ENCODE data around the gene MNS1.
"Not testable (repeated sequence)": the region's sequence is repeated elsewhere in the genome, so short reads cannot be mapped to it uniquely, and the experiment has no call there.

MNS1 gene

DNA sequence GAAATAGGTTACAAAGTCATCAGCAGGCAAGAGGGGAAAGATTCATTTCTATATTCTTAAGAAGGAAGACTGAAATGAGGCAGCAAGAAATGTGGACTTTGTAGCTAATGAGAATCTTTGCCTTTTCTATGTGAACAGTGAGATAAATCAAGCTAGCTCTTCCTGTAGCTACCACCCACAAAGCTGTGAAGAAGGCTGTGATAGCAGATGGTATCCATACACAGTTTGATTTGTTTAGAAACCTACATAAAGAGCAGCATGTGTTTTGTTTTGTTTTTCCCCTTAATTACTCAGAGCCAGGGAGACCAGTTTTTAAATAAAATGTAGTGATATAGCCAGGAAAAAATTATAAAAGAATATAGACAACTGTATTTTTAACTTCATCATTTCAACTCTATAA, 54.2 kb downstream of the MNS1 start:
- Histone ChIP-seq H3K4me1 (ENCODE audit: control insufficient read depth, insufficient read depth, low read length) (no peaks in the 10 kb centered on the region), H3K9me3 (ENCODE audit: control insufficient read depth in 2 of 2, low read length in 2 of 2) (no peaks in the 10 kb centered on the region), H3K4me3 (ENCODE audit: low read length in 2 of 2) (no peak overlapping the region), H3K9ac (ENCODE audit: low read length in 2 of 2) (no peak overlapping the region), H3K36me3 (ENCODE audit: control insufficient read depth in 2 of 2, insufficient read depth in 2 of 2, low read length in 2 of 2) (no peaks in the 10 kb centered on the region), H3K27ac (ENCODE audit: low read length) (no peak overlapping the region), H3K27me3 (ENCODE audit: control insufficient read depth in 1 of 2, insufficient read depth in 2 of 2, low read length in 2 of 2) (no peaks in the 10 kb centered on the region)

DNA sequence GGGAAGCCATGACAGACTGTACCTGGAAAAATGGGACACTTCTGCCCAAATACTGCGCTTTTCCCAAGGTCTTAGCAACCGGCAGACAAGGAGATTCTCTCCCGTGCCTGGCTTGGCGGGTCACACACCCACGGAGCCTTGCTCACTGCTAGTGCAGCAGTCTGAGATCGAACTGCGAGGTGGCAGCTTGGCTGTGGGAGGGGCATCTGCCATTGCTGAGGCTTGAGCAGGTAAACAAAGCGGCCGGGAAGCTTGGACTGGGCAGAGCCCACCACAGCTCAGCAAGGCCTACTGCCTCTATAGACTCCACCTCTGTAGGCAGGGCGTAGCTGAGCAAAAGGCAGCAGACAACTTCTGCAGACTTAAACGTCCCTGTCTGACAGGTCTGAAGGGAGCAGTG, 65.7 kb downstream of the MNS1 start:
- H3K36me3 ChIP-seq (ENCODE audit: control insufficient read depth in 2 of 2, insufficient read depth in 2 of 2, low read length in 2 of 2); H3K9me3 ChIP-seq (ENCODE audit: control insufficient read depth in 2 of 2, low read length in 2 of 2); H3K27ac ChIP-seq (ENCODE audit: low read length); H3K4me1 ChIP-seq (ENCODE audit: control insufficient read depth, insufficient read depth, low read length); H3K4me3 ChIP-seq (ENCODE audit: low read length in 2 of 2); H3K9ac ChIP-seq (ENCODE audit: low read length in 2 of 2); H3K27me3 ChIP-seq (ENCODE audit: control insufficient read depth in 1 of 2, insufficient read depth in 2 of 2, low read length in 2 of 2): not testable (repeated sequence)

DNA sequence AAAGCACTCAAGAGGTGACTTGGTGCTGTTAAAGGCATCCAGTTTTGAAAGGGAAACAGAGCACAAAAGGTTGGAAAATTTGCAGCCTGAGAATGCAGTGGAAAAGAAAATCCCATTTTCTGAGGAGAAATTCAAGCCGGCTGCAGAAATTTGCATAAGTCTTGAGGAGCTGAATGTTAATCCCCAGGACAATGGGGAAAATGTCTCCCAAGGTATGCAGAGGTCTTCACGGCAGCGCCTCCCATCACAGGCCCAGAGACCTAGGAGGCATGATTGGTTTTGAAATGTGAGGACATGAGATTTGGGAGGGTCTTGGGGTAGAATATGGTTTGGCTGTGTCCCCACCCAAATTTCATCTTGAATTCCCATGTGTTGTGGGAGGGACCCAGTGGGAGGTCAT, 67.6 kb downstream of the MNS1 start:
- not testable (repeated sequence) for H3K9me3 ChIP-seq (ENCODE audit: control insufficient read depth in 2 of 2, low read length in 2 of 2); H3K27ac ChIP-seq (ENCODE audit: low read length); H3K4me1 ChIP-seq (ENCODE audit: control insufficient read depth, insufficient read depth, low read length); H3K9ac ChIP-seq (ENCODE audit: low read length in 2 of 2); H3K36me3 ChIP-seq (ENCODE audit: control insufficient read depth in 2 of 2, insufficient read depth in 2 of 2, low read length in 2 of 2); H3K27me3 ChIP-seq (ENCODE audit: control insufficient read depth in 1 of 2, insufficient read depth in 2 of 2, low read length in 2 of 2); H3K4me3 ChIP-seq (ENCODE audit: low read length in 2 of 2)

DNA sequence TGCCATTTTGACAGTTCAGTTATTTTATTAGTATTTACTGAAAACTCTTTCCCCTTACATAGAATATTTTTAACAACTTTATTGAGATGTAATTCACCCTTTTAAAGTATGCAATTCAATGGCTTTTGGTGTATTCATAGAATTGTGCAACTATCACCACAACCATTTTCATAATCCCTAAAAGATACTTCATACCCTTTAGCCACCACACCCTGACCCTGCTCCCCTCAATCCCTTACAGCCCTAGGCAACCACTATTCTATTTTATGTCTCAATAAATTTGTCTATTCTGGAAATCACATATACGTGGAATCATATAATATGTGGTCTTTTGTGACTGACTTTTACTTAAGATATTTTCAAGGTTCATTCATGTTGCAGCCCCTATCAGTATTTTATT, 70.0 kb downstream of the MNS1 start:
- H3K36me3 ChIP-seq (ENCODE audit: control insufficient read depth in 2 of 2, insufficient read depth in 2 of 2, low read length in 2 of 2) = no peaks in the 10 kb centered on the region
- no peak overlapping the region for H3K4me3 ChIP-seq (ENCODE audit: low read length in 2 of 2)
- no peak overlapping the region for H3K27ac ChIP-seq (ENCODE audit: low read length)
- H3K9ac ChIP-seq (ENCODE audit: low read length in 2 of 2) = no peak overlapping the region
- H3K4me1 ChIP-seq (ENCODE audit: control insufficient read depth, insufficient read depth, low read length) = no peaks in the 10 kb centered on the region
- H3K9me3 ChIP-seq (ENCODE audit: control insufficient read depth in 2 of 2, low read length in 2 of 2) = no peaks in the 10 kb centered on the region
- H3K27me3 ChIP-seq (ENCODE audit: control insufficient read depth in 1 of 2, insufficient read depth in 2 of 2, low read length in 2 of 2) = no peaks in the 10 kb centered on the region

DNA sequence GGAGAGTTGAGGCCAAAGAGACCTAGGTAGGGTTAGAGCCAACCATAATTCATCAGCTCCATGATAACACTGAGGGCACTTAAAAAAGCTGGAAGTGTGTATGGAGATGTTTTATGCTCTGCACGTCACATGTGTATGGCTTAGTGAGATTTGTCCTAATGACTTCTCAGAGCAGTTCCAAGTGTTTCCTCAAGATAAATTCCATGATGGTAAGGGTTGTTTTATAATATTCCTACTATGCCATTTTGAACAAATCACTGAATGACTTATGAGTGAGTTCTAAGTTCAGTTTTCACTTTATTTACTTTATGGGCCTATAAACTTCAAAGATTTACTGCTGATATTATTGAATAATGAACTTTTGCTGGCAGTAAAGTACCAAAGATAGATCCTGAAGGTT, 71.7 kb downstream of the MNS1 start:
- H3K9me3 ChIP-seq (ENCODE audit: control insufficient read depth in 2 of 2, low read length in 2 of 2) = no peaks in the 10 kb centered on the region
- no peak overlapping the region for H3K27ac ChIP-seq (ENCODE audit: low read length)
- no peaks in the 10 kb centered on the region for H3K4me1 ChIP-seq (ENCODE audit: control insufficient read depth, insufficient read depth, low read length)
- no peaks in the 10 kb centered on the region for H3K27me3 ChIP-seq (ENCODE audit: control insufficient read depth in 1 of 2, insufficient read depth in 2 of 2, low read length in 2 of 2)
- no peaks in the 10 kb centered on the region for H3K36me3 ChIP-seq (ENCODE audit: control insufficient read depth in 2 of 2, insufficient read depth in 2 of 2, low read length in 2 of 2)
- H3K4me3 ChIP-seq (ENCODE audit: low read length in 2 of 2) = no peak overlapping the region
- no peak overlapping the region for H3K9ac ChIP-seq (ENCODE audit: low read length in 2 of 2)

DNA sequence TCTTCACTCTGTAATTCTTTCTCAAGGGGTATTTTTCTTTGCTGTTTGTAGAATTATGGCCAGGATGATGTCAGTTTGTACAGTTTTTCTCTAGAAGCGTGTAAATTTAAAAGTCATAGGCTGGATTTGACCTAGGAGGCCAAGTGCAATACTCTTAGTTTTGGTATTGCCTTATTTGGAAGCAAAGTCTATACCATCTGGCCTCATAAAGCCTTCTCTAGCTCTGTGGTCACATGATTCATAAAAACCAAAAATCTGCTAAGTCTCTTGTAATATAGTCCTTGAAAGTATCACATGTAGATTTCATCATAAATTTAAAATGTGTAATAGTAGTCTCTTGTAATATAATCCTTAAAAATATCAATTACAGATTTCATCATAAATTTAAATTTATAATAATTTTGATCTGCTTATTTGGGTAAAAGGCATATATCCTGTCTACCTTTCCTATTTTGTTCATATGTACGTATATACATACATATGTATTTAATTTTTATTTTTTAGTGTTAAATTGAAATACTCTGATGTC, 74.1 kb downstream of the MNS1 start:
- H3K36me3 ChIP-seq (ENCODE audit: control insufficient read depth in 2 of 2, insufficient read depth in 2 of 2, low read length in 2 of 2) = no peaks in the 10 kb centered on the region
- H3K4me3 ChIP-seq (ENCODE audit: low read length in 2 of 2) = no peak overlapping the region
- H3K9ac ChIP-seq (ENCODE audit: low read length in 2 of 2) = no peak overlapping the region
- H3K27ac ChIP-seq (ENCODE audit: low read length) = no peak overlapping the region
- no peaks in the 10 kb centered on the region for H3K27me3 ChIP-seq (ENCODE audit: control insufficient read depth in 1 of 2, insufficient read depth in 2 of 2, low read length in 2 of 2)
- H3K9me3 ChIP-seq (ENCODE audit: control insufficient read depth in 2 of 2, low read length in 2 of 2) = no peaks in the 10 kb centered on the region
- no peaks in the 10 kb centered on the region for H3K4me1 ChIP-seq (ENCODE audit: control insufficient read depth, insufficient read depth, low read length)

DNA sequence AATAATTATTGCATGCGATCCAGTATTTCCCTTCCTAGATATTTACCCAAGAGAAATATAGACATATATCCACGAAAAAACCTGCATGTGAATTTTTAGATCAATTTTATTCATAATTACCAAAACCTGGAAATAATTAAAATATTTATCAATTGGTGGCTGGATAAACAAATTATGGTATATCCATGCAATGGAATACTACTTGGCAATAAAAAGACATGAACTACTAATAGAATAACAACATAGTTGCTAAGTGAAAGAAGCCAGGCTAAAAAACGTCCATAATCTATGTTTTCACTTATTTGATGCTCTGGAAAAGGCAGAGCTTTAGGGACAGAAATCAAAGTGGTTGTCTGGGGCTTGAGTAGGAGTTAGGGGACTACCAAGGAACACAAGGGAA, 79.0 kb downstream of the MNS1 start:
- Histone ChIP-seq H3K4me3 (ENCODE audit: low read length in 2 of 2) (no peak overlapping the region), H3K9ac (ENCODE audit: low read length in 2 of 2) (no peak overlapping the region), H3K36me3 (ENCODE audit: control insufficient read depth in 2 of 2, insufficient read depth in 2 of 2, low read length in 2 of 2) (no peaks in the 10 kb centered on the region), H3K27ac (ENCODE audit: low read length) (no peak overlapping the region), H3K4me1 (ENCODE audit: control insufficient read depth, insufficient read depth, low read length) (no peaks in the 10 kb centered on the region), H3K27me3 (ENCODE audit: control insufficient read depth in 1 of 2, insufficient read depth in 2 of 2, low read length in 2 of 2) (no peaks in the 10 kb centered on the region), H3K9me3 (ENCODE audit: control insufficient read depth in 2 of 2, low read length in 2 of 2) (no peaks in the 10 kb centered on the region)

DNA sequence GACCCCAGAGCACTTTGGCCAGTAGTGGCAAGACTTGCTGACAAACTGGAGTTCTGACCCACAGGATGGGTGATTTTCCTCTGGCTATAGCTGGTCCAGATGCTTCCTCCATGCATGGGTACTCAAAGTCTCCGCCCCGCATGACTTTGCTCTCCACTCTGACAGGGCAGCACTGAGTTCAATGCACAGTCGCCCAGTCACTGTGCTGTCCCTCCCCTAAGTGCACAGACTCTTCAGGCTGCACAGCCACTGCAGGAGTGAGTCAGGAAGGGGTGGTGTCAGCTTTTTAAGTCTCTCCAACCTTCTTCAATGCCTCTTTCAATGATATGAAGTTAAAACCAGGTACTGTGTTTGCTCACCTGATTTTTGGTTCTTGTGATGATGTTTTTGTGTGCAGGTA, 81.9 kb downstream of the MNS1 start:
- Histone ChIP-seq H3K36me3 (ENCODE audit: control insufficient read depth in 2 of 2, insufficient read depth in 2 of 2, low read length in 2 of 2) (no peaks in the 10 kb centered on the region), H3K27ac (ENCODE audit: low read length) (no peak overlapping the region), H3K4me1 (ENCODE audit: control insufficient read depth, insufficient read depth, low read length) (no peaks in the 10 kb centered on the region), H3K4me3 (ENCODE audit: low read length in 2 of 2) (no peak overlapping the region), H3K9me3 (ENCODE audit: control insufficient read depth in 2 of 2, low read length in 2 of 2) (no peaks in the 10 kb centered on the region), H3K9ac (ENCODE audit: low read length in 2 of 2) (no peak overlapping the region), H3K27me3 (ENCODE audit: control insufficient read depth in 1 of 2, insufficient read depth in 2 of 2, low read length in 2 of 2) (no peaks in the 10 kb centered on the region)
